Measurements from ENCODE around the gene DNAH1.
A peak's percentile ranks its signal among the peaks of the same experiment; 100 is the strongest.

DNA sequence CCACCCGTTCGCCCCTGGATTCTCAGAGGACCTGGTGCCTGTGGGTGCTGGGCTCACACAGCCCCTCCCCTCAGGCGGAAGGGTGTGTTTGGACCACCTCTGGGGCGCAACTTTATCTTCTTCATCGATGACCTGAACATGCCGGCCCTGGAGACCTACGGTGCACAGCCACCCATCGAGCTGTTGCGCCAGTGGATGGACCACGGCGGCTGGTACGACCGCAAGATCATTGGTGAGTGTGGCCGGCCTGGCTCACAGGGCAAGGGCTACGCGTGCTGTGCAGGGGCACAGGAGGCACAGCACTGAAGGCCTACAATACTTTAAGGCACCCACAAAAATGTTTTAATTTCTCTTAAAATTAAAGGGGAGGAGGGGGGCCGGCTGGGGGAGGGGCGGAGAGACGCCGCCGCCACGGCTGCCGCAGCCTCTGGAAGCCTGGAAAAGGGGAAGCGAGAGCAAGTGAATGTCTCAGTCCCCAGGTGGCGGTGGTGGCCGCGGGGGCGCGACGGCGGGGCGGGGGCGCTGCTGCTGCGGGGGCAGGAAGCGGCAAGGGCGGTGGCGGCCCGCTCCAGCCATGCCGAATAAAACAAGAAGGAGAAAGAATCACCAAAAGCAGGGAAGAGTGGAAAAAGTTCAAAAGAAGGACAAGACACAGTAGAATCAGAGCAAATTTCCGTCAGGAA is 56.8 kb downstream of the DNAH1 start:
- TF ChIP-seq, protein P1, sequence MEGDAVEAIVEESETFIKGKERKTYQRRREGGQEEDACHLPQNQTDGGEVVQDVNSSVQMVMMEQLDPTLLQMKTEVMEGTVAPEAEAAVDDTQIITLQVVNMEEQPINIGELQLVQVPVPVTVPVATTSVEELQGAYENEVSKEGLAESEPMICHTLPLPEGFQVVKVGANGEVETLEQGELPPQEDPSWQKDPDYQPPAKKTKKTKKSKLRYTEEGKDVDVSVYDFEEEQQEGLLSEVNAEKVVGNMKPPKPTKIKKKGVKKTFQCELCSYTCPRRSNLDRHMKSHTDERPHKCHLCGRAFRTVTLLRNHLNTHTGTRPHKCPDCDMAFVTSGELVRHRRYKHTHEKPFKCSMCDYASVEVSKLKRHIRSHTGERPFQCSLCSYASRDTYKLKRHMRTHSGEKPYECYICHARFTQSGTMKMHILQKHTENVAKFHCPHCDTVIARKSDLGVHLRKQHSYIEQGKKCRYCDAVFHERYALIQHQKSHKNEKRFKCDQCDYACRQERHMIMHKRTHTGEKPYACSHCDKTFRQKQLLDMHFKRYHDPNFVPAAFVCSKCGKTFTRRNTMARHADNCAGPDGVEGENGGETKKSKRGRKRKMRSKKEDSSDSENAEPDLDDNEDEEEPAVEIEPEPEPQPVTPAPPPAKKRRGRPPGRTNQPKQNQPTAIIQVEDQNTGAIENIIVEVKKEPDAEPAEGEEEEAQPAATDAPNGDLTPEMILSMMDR (IDR thresholded peaks at IDR 0.05): peak; percentile 33
- TF ChIP-seq EZH2phosphoT487 (IDR thresholded peaks at IDR 0.05) (no peak), EZH2 (IDR thresholded peaks at IDR 0.05) (no peak)

All from neural progenitor cell (in vitro differentiated cells).